ENCODE measurements around the gene DPP6. TPM values are rescaled to one million over a fixed set of nuclear protein-coding genes. Genes with fewer than 3 reads are reported as not detected.

The DPP6 gene
- total RNA-seq, 1 donor: under 0.01 TPM

GRCh38 chr7:154783281-154783909 is 731.2 kb downstream of the DPP6 start:
- TF ChIP-seq CTCF (IDR thresholded peaks at IDR 0.05; ENCODE audit: insufficient read depth, low read depth, low read length): no peak
- no peak for DNase-seq (ENCODE audit: low read depth)
- no peak overlapping the region for H3K4me3 ChIP-seq (ENCODE audit: low read depth, low read length)

GRCh38 chr7:154785898-154786297 is 733.7 kb downstream of the DPP6 start:
- no peak for DNase-seq (ENCODE audit: low read depth)
- H3K4me3 ChIP-seq (ENCODE audit: low read depth, low read length): no peak overlapping the region
- TF ChIP-seq CTCF (IDR thresholded peaks at IDR 0.05; ENCODE audit: insufficient read depth, low read depth, low read length): no peak

DNA sequence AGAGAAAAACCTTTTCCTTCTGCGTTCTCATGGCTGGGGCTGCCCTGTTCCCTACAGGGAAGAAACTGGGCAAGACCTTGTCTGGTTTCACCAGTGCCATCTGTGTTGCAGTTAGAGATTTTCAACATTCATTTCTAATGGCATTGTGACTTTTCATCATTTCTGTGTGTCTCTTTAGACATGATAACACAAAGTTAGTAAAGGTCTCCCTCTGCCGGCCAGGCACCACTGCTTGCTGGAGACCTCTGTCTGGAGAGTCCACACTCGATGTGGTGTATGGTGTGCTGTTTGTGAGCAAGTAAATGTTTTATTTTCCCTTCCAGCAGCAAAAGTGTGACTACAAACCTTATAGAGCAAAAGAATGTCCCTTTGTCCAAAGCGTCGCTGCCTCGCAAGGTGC is 737.2 kb downstream of the DPP6 start:
- no peak for DNase-seq (ENCODE audit: low read depth)
- TF ChIP-seq CTCF (IDR thresholded peaks at IDR 0.05; ENCODE audit: insufficient read depth, low read depth, low read length): no peak
- no peak overlapping the region for H3K4me3 ChIP-seq (ENCODE audit: low read depth, low read length)

- no peak for TF ChIP-seq CTCF (IDR thresholded peaks at IDR 0.05; ENCODE audit: insufficient read depth, low read depth, low read length)
- H3K4me3 ChIP-seq (ENCODE audit: low read depth, low read length): no peak overlapping the region
- no peak for DNase-seq (ENCODE audit: low read depth)
These were observed 739.4 kb downstream of the DPP6 start for GRCh38 chr7:154791611-154792010.

- no peak for DNase-seq (ENCODE audit: low read depth)
- H3K4me3 ChIP-seq (ENCODE audit: low read depth, low read length): no peak overlapping the region
- TF ChIP-seq CTCF (IDR thresholded peaks at IDR 0.05; ENCODE audit: insufficient read depth, low read depth, low read length): no peak
These were observed 740.3 kb downstream of the DPP6 start for GRCh38 chr7:154792436-154793055.

DNA sequence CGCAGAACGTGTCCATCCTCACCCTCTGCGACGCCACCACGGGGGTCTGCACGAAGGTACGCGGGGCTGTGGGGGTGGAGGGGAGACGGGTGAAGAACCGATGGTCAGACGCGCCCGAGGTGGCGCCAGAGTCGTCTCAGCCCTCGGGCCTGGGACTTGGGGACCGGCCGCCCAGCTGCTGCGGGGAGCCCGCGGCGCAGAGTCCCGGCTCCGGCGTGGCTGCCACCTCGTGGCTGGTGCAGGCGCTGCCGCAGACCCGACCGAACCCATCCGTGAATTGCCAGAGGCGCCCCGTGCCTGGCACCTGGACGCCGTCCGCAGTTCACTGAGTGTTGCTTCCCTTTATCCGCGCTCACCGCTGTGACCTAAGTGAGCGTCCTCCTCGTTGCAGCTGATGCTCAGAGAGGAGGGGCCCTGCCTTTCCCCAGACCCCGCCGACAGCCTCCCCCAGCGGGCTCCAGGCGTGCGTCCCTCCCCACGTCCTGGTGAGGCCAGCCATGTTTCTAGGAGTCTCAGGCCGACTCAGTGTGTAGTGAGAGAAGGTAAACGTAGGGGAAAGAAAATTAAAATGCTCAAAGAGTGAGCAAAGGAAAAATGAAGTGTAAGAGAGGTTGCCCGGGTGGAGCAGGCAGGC is 742.1 kb downstream of the DPP6 start:
- DNase-seq (ENCODE audit: low read depth): no peak
- no peak overlapping the region for H3K4me3 ChIP-seq (ENCODE audit: low read depth, low read length)
- TF ChIP-seq CTCF (IDR thresholded peaks at IDR 0.05; ENCODE audit: insufficient read depth, low read depth, low read length): no peak
